GM23338 (cell line): Measurements from ENCODE around the gene PDZK1IP1. TPM values are rescaled to one million over a fixed set of nuclear protein-coding genes. Genes with fewer than 3 reads are reported as not detected.
"Not testable (repeated sequence)": the region's sequence is repeated elsewhere in the genome, so short reads cannot be mapped to it uniquely, and the experiment has no call there.

Experiments used
- ATAC-seq: fragments of 200-7000 bp; cut with Tn5 transposase; 3 replicates; pipeline ENCODE4 v1.9.1; 2020
- DNase-seq: peaks from one replicate; pipeline ENCODE4 v3.0.0-alpha.2; 2015; ENCODE audit warnings: low spot score
- H2AFZ ChIP-seq: fragments of 200-600 bp; sonication (generic); 2 replicates; pipeline ENCODE4 v1.8.0; 2016; ENCODE audit warnings: antibody characterized with exemption, mild to moderate bottlenecking, moderate library complexity
- H3F3A ChIP-seq: fragments of 200-600 bp; sonication (generic); replicated peaks from 2 replicates; pipeline ENCODE4 v1.8.0; 2017; ENCODE audit warnings: antibody characterized with exemption, mixed run types, low read depth
- H3K27ac ChIP-seq: fragments of 200-600 bp; sonication (generic); 2 replicates; pipeline ENCODE4 v1.6.1; 2016; ENCODE audit warnings: low read depth
- H3K27me3 ChIP-seq: fragments of 200-600 bp; sonication (generic); 2 replicates; pipeline ENCODE4 v1.8.0; 2016; ENCODE audit warnings: mild to moderate bottlenecking, mixed run types, moderate library complexity; ENCODE audit not compliant: insufficient read depth
- H3K36me3 ChIP-seq: fragments of 200-600 bp; sonication (generic); 2 replicates; pipeline ENCODE4 v1.8.0; 2016; ENCODE audit warnings: mild to moderate bottlenecking; ENCODE audit not compliant: insufficient read depth
- H3K4me1 ChIP-seq: fragments of 200-600 bp; sonication (generic); 2 replicates; pipeline ENCODE4 v1.8.0; 2016; ENCODE audit warnings: mild to moderate bottlenecking, moderate library complexity; ENCODE audit not compliant: insufficient read depth
- H3K4me2 ChIP-seq: fragments of 200-600 bp; sonication (generic); 2 replicates; pipeline ENCODE4 v1.7.1; 2017; ENCODE audit warnings: mixed run types
- H3K4me3 ChIP-seq: fragments of 200-600 bp; sonication (generic); 2 replicates; pipeline ENCODE4 v1.6.1; 2016; ENCODE audit warnings: mixed run types
- H3K79me2 ChIP-seq: fragments of 200-600 bp; sonication (generic); replicated peaks from 2 replicates; pipeline ENCODE4 v1.8.0; 2017; ENCODE audit warnings: mild to moderate bottlenecking; ENCODE audit not compliant: insufficient read depth
- H3K9me2 ChIP-seq: fragments of 200-600 bp; sonication (generic); 2 replicates; pipeline ENCODE4 v1.8.0; 2017; ENCODE audit not compliant: insufficient read depth
- H4K20me1 ChIP-seq: fragments of 200-600 bp; sonication (generic); replicated peaks from 2 replicates; pipeline ENCODE4 v1.8.0; 2017; ENCODE audit warnings: mild to moderate bottlenecking; ENCODE audit not compliant: insufficient read depth
- H3K27ac Mint-ChIP-seq: 2 replicates; pipeline ENCODE4 v1.8.0; 2020; ENCODE audit warnings: inconsistent platforms, mild to moderate bottlenecking, moderate library complexity, mixed read lengths
- H3K27me3 Mint-ChIP-seq: 3 replicates; pipeline ENCODE4 v1.8.0; 2022; ENCODE audit warnings: low read depth, mild to moderate bottlenecking, moderate library complexity, mixed read lengths, inconsistent platforms; ENCODE audit not compliant: insufficient read depth, poor library complexity
- H3K36me3 Mint-ChIP-seq: 3 replicates; pipeline ENCODE4 v1.8.0; 2021; ENCODE audit warnings: low read depth, mild to moderate bottlenecking, inconsistent platforms, moderate library complexity, mixed read lengths
- H3K4me1 Mint-ChIP-seq: 3 replicates; pipeline ENCODE4 v1.8.0; 2020; ENCODE audit warnings: mild to moderate bottlenecking, inconsistent platforms, mixed read lengths
- H3K4me3 Mint-ChIP-seq: 3 replicates; pipeline ENCODE4 v1.8.0; 2021; ENCODE audit warnings: moderate library complexity, mild to moderate bottlenecking, inconsistent platforms, mixed read lengths
- H3K9me3 Mint-ChIP-seq: 3 replicates; pipeline ENCODE4 v1.8.0; 2020; ENCODE audit warnings: moderate library complexity, mild to moderate bottlenecking, inconsistent platforms, mixed read lengths
- POLR2AphosphoS5 ChIP-seq: IDR thresholded peaks from 2 replicates; pipeline ENCODE4 v1.6.1; 2016; ENCODE audit warnings: antibody characterized with exemption, low read depth
- polyA plus RNA-seq: library from polyadenylated mRNA; unstranded; fragments of >200 nt; fragmentation: Nextera tagmentation; extraction: Ambion mirVana; gene quantifications from 2 replicates; pipeline ENCODE4 v1.2.1, GENCODE V29; 2016
- total RNA-seq: library from RNA; depleted of rRNA; stranded (reverse); fragments of >200 nt; shearing (Covaris generic); gene quantifications from 2 replicates; pipeline ENCODE4 v1.2.3, GENCODE V29; 2014
- TF ChIP-seq, protein P1 (sequence below): IDR thresholded peaks from one replicate; pipeline ENCODE4 v1.6.1; 2018; ENCODE audit warnings: antibody characterized with exemption; ENCODE audit not compliant: unreplicated experiment

PDZK1IP1 gene
- total and polyA plus RNA-seq, 2 experiments from 2014 or later = not detected

DNA sequence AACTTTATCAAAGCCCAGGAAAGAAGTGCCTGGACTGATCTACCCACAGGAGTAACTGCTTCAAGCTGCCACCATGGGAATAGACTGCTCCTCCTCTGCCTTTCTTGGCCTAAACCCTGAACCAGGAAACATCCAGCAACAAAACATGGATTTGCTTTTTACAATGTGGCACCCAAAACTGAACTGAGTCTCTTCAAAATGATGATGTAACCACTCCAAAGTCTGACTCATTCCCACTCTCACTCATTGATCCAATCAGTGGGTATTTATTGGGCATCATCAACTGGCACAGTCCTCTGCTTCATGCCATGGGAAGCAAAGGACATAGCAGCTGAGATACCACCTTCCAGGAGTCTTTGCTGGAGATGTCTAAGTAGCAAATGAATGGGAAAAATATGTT is 29.1 kb downstream of the PDZK1IP1 start (continued):
- TF ChIP-seq, protein P1, sequence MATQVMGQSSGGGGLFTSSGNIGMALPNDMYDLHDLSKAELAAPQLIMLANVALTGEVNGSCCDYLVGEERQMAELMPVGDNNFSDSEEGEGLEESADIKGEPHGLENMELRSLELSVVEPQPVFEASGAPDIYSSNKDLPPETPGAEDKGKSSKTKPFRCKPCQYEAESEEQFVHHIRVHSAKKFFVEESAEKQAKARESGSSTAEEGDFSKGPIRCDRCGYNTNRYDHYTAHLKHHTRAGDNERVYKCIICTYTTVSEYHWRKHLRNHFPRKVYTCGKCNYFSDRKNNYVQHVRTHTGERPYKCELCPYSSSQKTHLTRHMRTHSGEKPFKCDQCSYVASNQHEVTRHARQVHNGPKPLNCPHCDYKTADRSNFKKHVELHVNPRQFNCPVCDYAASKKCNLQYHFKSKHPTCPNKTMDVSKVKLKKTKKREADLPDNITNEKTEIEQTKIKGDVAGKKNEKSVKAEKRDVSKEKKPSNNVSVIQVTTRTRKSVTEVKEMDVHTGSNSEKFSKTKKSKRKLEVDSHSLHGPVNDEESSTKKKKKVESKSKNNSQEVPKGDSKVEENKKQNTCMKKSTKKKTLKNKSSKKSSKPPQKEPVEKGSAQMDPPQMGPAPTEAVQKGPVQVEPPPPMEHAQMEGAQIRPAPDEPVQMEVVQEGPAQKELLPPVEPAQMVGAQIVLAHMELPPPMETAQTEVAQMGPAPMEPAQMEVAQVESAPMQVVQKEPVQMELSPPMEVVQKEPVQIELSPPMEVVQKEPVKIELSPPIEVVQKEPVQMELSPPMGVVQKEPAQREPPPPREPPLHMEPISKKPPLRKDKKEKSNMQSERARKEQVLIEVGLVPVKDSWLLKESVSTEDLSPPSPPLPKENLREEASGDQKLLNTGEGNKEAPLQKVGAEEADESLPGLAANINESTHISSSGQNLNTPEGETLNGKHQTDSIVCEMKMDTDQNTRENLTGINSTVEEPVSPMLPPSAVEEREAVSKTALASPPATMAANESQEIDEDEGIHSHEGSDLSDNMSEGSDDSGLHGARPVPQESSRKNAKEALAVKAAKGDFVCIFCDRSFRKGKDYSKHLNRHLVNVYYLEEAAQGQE = no peak
- TF ChIP-seq POLR2AphosphoS5 = no peak

DNA sequence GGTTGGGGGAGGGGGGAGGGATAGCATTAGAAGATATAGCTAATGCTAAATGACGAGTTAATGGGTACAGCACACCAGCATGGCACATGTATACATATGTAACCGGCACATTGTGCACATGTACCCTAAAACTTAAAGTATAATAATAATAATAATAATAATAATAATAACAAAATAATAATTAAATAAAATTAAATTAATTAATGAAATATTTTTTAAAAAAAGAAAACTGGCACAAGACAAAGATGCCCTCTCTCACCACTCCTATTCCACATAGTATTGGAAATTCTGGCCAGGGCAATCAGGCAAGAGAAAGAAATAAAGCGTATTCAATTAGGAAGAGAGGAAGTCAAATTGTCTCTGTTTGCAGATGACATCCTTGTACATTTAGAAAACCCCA is 31.9 kb downstream of the PDZK1IP1 start:
- not testable (repeated sequence) for H3K4me3 Mint-ChIP-seq, H3K27ac Mint-ChIP-seq, H3K4me1 ChIP-seq, H3K79me2 ChIP-seq, H3K9me2 ChIP-seq, H3K4me3 ChIP-seq, H3K27ac ChIP-seq, H4K20me1 ChIP-seq, H3K36me3 ChIP-seq, ATAC-seq, H3K27me3 Mint-ChIP-seq, H3K9me3 Mint-ChIP-seq, H2AFZ ChIP-seq, H3K36me3 Mint-ChIP-seq, H3K4me1 Mint-ChIP-seq, DNase-seq, H3K4me2 ChIP-seq, H3F3A ChIP-seq, H3K27me3 ChIP-seq

DNA sequence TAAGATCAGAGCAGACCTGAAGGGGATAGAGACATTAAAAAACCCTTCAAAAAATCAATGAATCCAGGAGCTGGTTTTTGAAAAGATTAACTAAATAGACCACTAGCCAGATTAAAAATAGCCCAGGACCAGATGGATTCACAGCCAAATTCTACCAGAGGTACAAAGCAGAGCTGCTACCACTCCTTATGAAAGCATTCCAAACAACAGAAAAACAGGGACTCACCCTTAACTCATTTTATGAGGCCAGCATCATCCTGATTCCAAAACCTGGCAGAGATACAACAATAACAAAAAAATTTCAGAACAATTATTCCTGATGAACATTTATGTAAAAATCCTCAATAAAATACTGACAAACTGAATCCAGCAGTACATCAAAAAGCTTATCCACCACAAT is 33.4 kb downstream of the PDZK1IP1 start:
- H3K9me2 ChIP-seq, H3K4me2 ChIP-seq, H3K4me1 Mint-ChIP-seq, H3K27me3 ChIP-seq, ATAC-seq, H3K27ac Mint-ChIP-seq, H3K9me3 Mint-ChIP-seq, H2AFZ ChIP-seq, H3K27me3 Mint-ChIP-seq, H3K4me3 Mint-ChIP-seq, H3K79me2 ChIP-seq, H3K4me3 ChIP-seq, DNase-seq, H3K4me1 ChIP-seq, H3K36me3 Mint-ChIP-seq, H4K20me1 ChIP-seq, H3K27ac ChIP-seq, H3F3A ChIP-seq, H3K36me3 ChIP-seq: not testable (repeated sequence)

DNA sequence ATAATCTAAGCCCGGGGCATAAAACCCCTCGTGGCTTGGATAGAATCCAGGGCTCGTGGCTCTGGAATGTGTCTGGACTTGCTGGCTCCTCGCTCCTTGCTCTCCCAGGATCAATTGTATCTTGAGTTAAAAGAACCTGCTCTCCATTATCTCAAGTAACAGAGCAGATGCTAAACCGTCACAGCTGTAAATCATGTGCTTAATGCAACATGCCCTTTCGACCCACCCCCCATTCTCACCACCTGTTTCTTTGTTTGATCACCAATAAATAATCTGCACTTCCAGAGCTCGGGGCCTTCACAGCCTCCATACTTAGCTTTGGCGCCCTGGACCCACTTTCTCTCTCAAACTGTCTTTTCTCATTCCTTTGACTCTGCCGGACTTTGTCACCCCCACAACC is 40.7 kb downstream of the PDZK1IP1 start:
- not testable (repeated sequence) for H3K36me3 ChIP-seq, H3K4me3 ChIP-seq, H3K9me3 Mint-ChIP-seq, H3F3A ChIP-seq, H4K20me1 ChIP-seq, H3K27ac ChIP-seq, H3K79me2 ChIP-seq, H3K4me2 ChIP-seq, H3K36me3 Mint-ChIP-seq, H2AFZ ChIP-seq, DNase-seq, H3K4me3 Mint-ChIP-seq, H3K4me1 ChIP-seq, H3K27ac Mint-ChIP-seq, H3K4me1 Mint-ChIP-seq, H3K9me2 ChIP-seq, H3K27me3 ChIP-seq, ATAC-seq
- peaks cover 12% of the 10 kb centered on the region for H3K27me3 Mint-ChIP-seq
